ENCODE results near the gene FGF11. TPM values are rescaled to one million over a fixed set of nuclear protein-coding genes. Genes with fewer than 3 reads are reported as not detected.
A peak's percentile ranks its signal among the peaks of the same experiment; 100 is the strongest.

FGF11 gene
- total RNA-seq, 6 donors from 2014 or later, result 0.15 to 2.0 (median 0.57) TPM; not detected in 1

DNA sequence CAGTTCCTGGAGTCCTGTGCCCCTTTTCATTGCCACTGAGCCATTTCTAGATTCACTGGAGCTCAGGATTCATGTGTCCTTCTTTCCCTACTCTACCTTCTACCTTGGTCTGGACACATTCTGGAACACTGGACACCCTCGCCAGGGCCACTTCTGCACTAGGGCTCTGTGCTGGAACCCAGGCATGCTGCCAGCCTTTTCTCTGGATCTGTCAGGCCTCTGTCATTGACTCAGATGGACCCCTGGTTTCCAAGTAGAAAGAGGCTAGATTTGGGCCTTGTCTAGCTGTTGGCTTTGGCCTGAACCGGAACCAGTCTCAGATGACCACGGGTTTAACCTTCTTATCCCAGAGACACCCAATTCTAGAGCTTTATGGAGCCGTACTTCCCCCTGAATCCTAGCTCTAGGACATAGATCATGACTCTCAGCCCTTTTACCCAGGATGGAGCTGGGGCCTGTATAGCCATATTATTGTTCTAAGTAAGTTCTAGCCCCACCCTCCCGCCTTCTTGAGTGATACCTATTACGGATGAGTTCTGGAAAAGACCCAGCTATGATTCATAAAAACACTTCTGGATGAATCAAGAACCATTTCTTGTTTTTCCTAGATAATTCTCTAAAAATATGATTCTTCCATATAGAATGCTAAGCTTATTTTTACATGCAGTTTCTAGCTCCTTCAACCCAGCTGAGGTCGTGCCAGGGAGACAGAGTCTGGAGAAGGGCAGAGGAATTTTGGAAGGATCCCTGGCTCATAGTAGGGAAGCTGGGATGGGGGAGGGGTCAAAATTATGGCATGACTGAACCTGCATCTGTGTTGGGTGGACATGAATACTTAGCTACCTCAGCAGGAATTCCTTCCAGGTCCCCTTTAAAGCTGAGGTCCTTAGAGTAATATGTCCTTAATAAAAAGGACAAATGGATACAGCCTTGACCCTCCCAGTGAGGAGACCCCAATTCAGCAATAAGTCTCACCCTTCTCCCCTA, 4.5 kb downstream of the FGF11 start:
- TF ChIP-seq POLR2AphosphoS5 (IDR thresholded peaks at IDR 0.05), result no peak
- no peak for TF ChIP-seq POLR2A (IDR thresholded peaks at IDR 0.05)
- TF ChIP-seq CTCF (IDR thresholded peaks at IDR 0.05), result no peak
- TF ChIP-seq EP300 (IDR thresholded peaks at IDR 0.05), result no peak
- Histone ChIP-seq H3K27me3 (peaks cover 0 to 36% (median 22%) of the 10 kb centered on the region in 4 donors), H3K27ac (no peak overlapping the region), H3K9me3 (no peaks in the 10 kb centered on the region), H3K4me1 (peaks cover 33 to 45% (median 39%) of the 10 kb centered on the region in 4 donors), H3K4me3 (no peak overlapping the region), H3K36me3 (no peaks in the 10 kb centered on the region)
- ATAC-seq (ENCODE audit: low FRiP score in 2 of 2) (no peak), DNase-seq (no peak)
- WGBS, 2 donors, result 80 to 97% methylated on average over 7 of the region's 7 CpGs

DNA sequence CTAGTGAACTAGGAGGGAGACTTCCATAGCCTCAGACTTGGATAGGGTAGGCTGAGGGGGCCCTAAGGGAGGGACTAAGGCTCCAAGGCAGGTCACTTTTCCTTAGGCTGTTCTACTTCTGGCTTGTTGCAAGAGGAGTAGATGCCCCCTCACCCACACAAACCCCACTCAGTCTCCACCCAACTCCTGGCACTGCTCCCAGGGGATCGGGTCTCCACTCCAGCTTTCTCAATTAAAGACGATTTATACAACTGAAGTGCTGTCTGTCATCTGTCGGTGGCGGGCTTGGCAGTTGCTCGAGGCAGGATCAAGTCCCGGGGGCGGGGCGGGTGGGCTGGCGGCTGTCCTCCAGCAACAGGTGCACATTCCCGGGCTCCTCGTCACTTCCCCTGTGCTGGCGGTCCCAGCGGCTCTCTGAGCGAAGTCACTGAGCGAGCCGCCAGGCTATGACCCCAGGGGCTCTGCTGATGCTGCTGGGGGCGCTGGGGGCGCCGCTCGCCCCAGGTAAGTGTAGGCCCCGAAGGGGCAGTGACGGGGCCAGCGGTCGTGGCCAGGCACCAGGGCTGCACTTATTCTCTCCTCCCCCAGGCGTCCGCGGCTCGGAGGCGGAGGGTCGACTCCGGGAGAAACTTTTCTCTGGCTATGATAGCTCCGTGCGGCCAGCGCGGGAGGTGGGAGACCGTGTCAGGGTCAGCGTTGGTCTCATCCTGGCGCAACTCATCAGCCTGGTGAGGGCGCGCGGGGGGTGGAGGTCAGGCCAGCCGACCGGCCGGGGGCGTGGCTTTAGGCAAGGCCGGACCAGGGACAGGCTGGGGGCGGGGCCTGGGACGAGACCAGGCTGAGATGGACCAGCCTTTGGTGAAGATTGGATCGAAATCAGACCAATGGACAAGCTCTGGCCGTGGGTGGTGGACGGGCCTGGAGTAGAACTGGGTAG, 5.6 kb downstream of the FGF11 start, which contains the start of gene CHRNB1:
Gene CHRNB1, plus strand, starts transcription at position 380 of the 937 bp plus-strand sequence. Its CDS starts 67 bp downstream, at position 447.
- 5 to 9% methylated on average over 11 to 18 of the region's 51 CpGs for WGBS, 2 donors
- Histone ChIP-seq H3K4me1 (peaks cover 25 to 34% (median 29%) of the 10 kb centered on the region in 4 donors), H3K27ac (no peak within 1 kb of the TSS), H3K36me3 (no peaks in the 10 kb centered on the region), H3K4me3 (peak within 1 kb of the TSS; percentile 14 to 51 (median 44)), H3K27me3 (peaks cover 0 to 24% (median 15%) of the 10 kb centered on the region in 4 donors), H3K9me3 (no peaks in the 10 kb centered on the region)
- DNase-seq (peak; percentile 93 to 94), ATAC-seq (ENCODE audit: low FRiP score in 2 of 2) (peak; percentile 86 to 93)
- TF ChIP-seq EP300 (IDR thresholded peaks at IDR 0.05), result no peak
- TF ChIP-seq CTCF (IDR thresholded peaks at IDR 0.05), result peak in 2 of 6 experiments; percentile 22 to 27

- DNase-seq, result no peak
- Histone ChIP-seq H3K27ac (no peak overlapping the region), H3K9me3 (no peaks in the 10 kb centered on the region), H3K27me3 (peaks cover 0 to 18% (median 8%) of the 10 kb centered on the region in 4 donors), H3K36me3 (no peaks in the 10 kb centered on the region), H3K4me3 (peak overlapping the region in 3 of 4 donors; percentile 37 to 51 (median 50)), H3K4me1 (peaks cover 19 to 28% (median 22%) of the 10 kb centered on the region in 4 donors)
- no peak for TF ChIP-seq EP300 (IDR thresholded peaks at IDR 0.05)
- no peak for TF ChIP-seq POLR2A (IDR thresholded peaks at IDR 0.05)
- no peak for TF ChIP-seq POLR2AphosphoS5 (IDR thresholded peaks at IDR 0.05)
- TF ChIP-seq CTCF (IDR thresholded peaks at IDR 0.05), result no peak
- WGBS, 2 donors, result 7% methylated on average over 16 of the region's 16 CpGs
- ATAC-seq (ENCODE audit: low FRiP score in 2 of 2), result peak; percentile 47 to 48
Measured at GRCh38 chr17:7445619-7445968, 6.3 kb downstream of the FGF11 start.

GRCh38 chr17:7448461-7448860, 9.1 kb downstream of the FGF11 start:
- 92 to 95% methylated on average over 7 of the region's 7 CpGs for WGBS, 2 donors
- H3K9me3 ChIP-seq, result no peaks in the 10 kb centered on the region
- ATAC-seq (ENCODE audit: low FRiP score in 2 of 2) (no peak), DNase-seq (no peak)
- peaks cover 17 to 23% (median 19%) of the 10 kb centered on the region in 4 donors for H3K4me1 ChIP-seq
- H3K27me3 ChIP-seq, result peaks cover 0 to 15% (median 5%) of the 10 kb centered on the region in 4 donors
- TF ChIP-seq EP300 (IDR thresholded peaks at IDR 0.05) (no peak), POLR2A (IDR thresholded peaks at IDR 0.05) (no peak), CTCF (IDR thresholded peaks at IDR 0.05) (no peak), POLR2AphosphoS5 (IDR thresholded peaks at IDR 0.05) (no peak)
- no peaks in the 10 kb centered on the region for H3K36me3 ChIP-seq
- H3K27ac ChIP-seq, result no peak overlapping the region
- no peak overlapping the region for H3K4me3 ChIP-seq

Data from upper lobe of left lung (tissue), 6 donors.